IMR-90 (cell line): ENCODE results near the gene LAIR2.

Experiments used
- BHLHE40 ChIP-seq: fragments of 150-350 bp; IDR thresholded peaks from 2 replicates; pipeline ENCODE4 v1.6.1; 2016; ENCODE audit warnings: mild to moderate bottlenecking, low read depth, low read length
- CEBPB ChIP-seq: IDR thresholded peaks from 2 replicates; pipeline ENCODE4 v1.6.1; 2012; ENCODE audit warnings: low read depth, low read length, improper control_type of control experiment
- FOS ChIP-seq: fragments of 150-350 bp; IDR thresholded peaks from 2 replicates; pipeline ENCODE4 v1.6.1; 2016; ENCODE audit warnings: low read depth, low read length
- MAFK ChIP-seq: IDR thresholded peaks from 2 replicates; pipeline ENCODE4 v1.6.1; 2012; ENCODE audit warnings: low read depth, low read length, improper control_type of control experiment
- MAZ ChIP-seq: IDR thresholded peaks from 2 replicates; pipeline ENCODE4 v1.6.1; 2012; ENCODE audit warnings: low read depth, mild to moderate bottlenecking, low read length, improper control_type of control experiment, moderate library complexity, borderline replicate concordance
- POLR2A ChIP-seq: IDR thresholded peaks from 2 replicates; pipeline ENCODE4 v1.6.1; 2012; ENCODE audit warnings: mild to moderate bottlenecking, low read depth, low read length
- RAD21 ChIP-seq: IDR thresholded peaks from 2 replicates; pipeline ENCODE4 v1.6.1; 2012; ENCODE audit warnings: low read length, improper control_type of control experiment
- RCOR1 ChIP-seq: IDR thresholded peaks from 2 replicates; pipeline ENCODE4 v1.6.1; 2012; ENCODE audit warnings: mild to moderate bottlenecking, low read length, improper control_type of control experiment; ENCODE audit not compliant: insufficient replicate concordance
- RFX5 ChIP-seq: IDR thresholded peaks from 2 replicates; pipeline ENCODE4 v1.8.0; 2012; ENCODE audit warnings: low read depth, mild to moderate bottlenecking, low read length, moderate library complexity
- SMC3 ChIP-seq: fragments of 150-350 bp; IDR thresholded peaks from 2 replicates; pipeline ENCODE4 v1.6.1; 2016; ENCODE audit warnings: low read depth, mild to moderate bottlenecking, antibody characterized with exemption, low read length, moderate library complexity
- TF ChIP-seq, protein P1 (sequence below): conservative IDR thresholded peaks from 2 replicates; pipeline ENCODE4 v1.5.1; 2012; ENCODE audit warnings: mild to moderate bottlenecking, low read depth, low read length, improper control_type of control experiment
- TF ChIP-seq, protein P2 (sequence below): fragments of 150-350 bp; IDR thresholded peaks from 2 replicates; pipeline ENCODE4 v1.6.1; 2017; ENCODE audit warnings: mild to moderate bottlenecking, antibody characterized with exemption, low read length, low read depth
- TF ChIP-seq, protein P3 (sequence below): fragments of 150-350 bp; IDR thresholded peaks from 2 replicates; pipeline ENCODE4 v1.6.1; 2016; ENCODE audit warnings: low read depth, mild to moderate bottlenecking, low read length, moderate library complexity, borderline replicate concordance

DNA sequence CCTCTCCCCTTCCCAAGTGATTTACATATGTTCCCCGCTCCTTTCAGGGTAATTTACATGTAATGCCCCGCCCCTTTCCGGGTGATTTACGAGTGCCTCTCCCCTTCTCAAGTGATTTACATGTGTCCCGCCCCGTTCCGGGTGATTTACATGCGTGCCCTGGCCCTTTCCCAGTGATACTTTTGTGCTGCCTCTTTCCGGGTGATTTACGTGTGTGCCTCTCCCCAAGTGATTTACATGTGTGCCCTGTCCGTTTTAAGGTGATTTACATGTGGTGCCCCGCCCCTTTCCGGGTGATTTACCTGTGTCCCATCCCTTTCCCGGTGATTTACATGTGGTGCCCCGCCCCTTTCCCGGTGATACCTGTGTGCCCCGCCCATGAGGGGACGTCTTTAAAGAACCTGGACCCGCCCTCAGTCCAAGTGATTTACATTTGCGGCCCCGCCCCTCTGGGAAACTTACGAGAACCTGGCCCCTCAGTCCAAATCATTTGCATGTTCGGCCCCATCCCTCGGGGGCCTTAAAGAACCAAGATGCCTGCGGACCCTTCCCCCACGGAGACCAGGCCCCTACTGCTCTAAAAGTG lies 38.5 kb upstream of the LAIR2 start:
- TF ChIP-seq, protein P1, sequence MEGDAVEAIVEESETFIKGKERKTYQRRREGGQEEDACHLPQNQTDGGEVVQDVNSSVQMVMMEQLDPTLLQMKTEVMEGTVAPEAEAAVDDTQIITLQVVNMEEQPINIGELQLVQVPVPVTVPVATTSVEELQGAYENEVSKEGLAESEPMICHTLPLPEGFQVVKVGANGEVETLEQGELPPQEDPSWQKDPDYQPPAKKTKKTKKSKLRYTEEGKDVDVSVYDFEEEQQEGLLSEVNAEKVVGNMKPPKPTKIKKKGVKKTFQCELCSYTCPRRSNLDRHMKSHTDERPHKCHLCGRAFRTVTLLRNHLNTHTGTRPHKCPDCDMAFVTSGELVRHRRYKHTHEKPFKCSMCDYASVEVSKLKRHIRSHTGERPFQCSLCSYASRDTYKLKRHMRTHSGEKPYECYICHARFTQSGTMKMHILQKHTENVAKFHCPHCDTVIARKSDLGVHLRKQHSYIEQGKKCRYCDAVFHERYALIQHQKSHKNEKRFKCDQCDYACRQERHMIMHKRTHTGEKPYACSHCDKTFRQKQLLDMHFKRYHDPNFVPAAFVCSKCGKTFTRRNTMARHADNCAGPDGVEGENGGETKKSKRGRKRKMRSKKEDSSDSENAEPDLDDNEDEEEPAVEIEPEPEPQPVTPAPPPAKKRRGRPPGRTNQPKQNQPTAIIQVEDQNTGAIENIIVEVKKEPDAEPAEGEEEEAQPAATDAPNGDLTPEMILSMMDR, result no peak
- TF ChIP-seq RAD21 (no peak), POLR2A (no peak), RFX5 (no peak), BHLHE40 (no peak), CEBPB (no peak), MAFK (no peak), MAZ (no peak), RCOR1 (no peak), SMC3 (no peak), FOS (no peak)
- TF ChIP-seq, protein P2, sequence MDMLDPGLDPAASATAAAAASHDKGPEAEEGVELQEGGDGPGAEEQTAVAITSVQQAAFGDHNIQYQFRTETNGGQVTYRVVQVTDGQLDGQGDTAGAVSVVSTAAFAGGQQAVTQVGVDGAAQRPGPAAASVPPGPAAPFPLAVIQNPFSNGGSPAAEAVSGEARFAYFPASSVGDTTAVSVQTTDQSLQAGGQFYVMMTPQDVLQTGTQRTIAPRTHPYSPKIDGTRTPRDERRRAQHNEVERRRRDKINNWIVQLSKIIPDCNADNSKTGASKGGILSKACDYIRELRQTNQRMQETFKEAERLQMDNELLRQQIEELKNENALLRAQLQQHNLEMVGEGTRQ, result no peak
- TF ChIP-seq, protein P3, sequence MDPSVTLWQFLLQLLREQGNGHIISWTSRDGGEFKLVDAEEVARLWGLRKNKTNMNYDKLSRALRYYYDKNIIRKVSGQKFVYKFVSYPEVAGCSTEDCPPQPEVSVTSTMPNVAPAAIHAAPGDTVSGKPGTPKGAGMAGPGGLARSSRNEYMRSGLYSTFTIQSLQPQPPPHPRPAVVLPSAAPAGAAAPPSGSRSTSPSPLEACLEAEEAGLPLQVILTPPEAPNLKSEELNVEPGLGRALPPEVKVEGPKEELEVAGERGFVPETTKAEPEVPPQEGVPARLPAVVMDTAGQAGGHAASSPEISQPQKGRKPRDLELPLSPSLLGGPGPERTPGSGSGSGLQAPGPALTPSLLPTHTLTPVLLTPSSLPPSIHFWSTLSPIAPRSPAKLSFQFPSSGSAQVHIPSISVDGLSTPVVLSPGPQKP, result no peak
